Esophagus squamous epithelium (tissue), 5 donors: ENCODE measurements around the gene DENND2D. TPM values are rescaled to one million over a fixed set of nuclear protein-coding genes. Genes with fewer than 3 reads are reported as not detected.

ENCODE experiments used
- DNase-seq: peaks from one replicate; lab custom pipeline; 2025; lab: John Stamatoyannopoulos, UW
- H3K27ac ChIP-seq, 4 donors: fragments of 200-600 bp; sonication (generic); one replicate each; pipeline ENCODE4 v1.5.1; 2016 to 2019; ENCODE audit warnings: mild to moderate bottlenecking in 1 of 4
- H3K27me3 ChIP-seq, 4 donors: fragments of 200-600 bp; sonication (generic); 1 replicate in 3 of 4; 2 replicates in 1 of 4; pipeline versions ENCODE4 v1.5.1 to v1.6.0; 2017 to 2021; ENCODE audit warnings: antibody characterized with exemption in 1 of 4
- H3K36me3 ChIP-seq, 3 donors: fragments of 200-600 bp; sonication (generic); one replicate each; pipeline ENCODE4 v1.5.1; 2016 to 2019
- H3K4me1 ChIP-seq, 3 donors: fragments of 200-600 bp; sonication (generic); one replicate each; pipeline ENCODE4 v1.5.1; 2017 to 2019
- H3K4me3 ChIP-seq, 4 donors: fragments of 200-600 bp; sonication (generic); 1 replicate in 3 of 4; 2 replicates in 1 of 4; pipeline ENCODE4 v1.5.1; 2016 to 2019; ENCODE audit warnings: mild to moderate bottlenecking in 2 of 4, moderate library complexity in 1 of 4
- H3K9me3 ChIP-seq, 3 donors: fragments of 200-600 bp; sonication (generic); one replicate each; pipeline ENCODE4 v1.5.1; 2016 to 2019
- CTCF ChIP-seq, 6 experiments: fragments of 450-650 bp in 4 of 6; fragments of 200-600 bp in 2 of 6; sonication (generic) in 2 of 6; IDR thresholded peaks; one replicate each; pipeline ENCODE4 v1.5.1; 2016 to 2019; ENCODE audit warnings: antibody characterized with exemption in 6 of 6, mild to moderate bottlenecking in 4 of 6, moderate library complexity in 4 of 6
- POLR2A ChIP-seq, 4 donors: fragments of 450-650 bp; IDR thresholded peaks; one replicate each; pipeline ENCODE4 v1.6.1; 2017; ENCODE audit warnings: antibody characterized with exemption in 4 of 4, mild to moderate bottlenecking in 4 of 4, moderate library complexity in 3 of 4
- WGBS, 2 donors: methylation state at CpG; one replicate each; pipeline ENCODE4 v1.1.5; 2018; 5-methylcytosine and 5-hydroxymethylcytosine counted together
- intact Hi-C: fragments of 100-400 bp; cut with DNase I; formaldehyde crosslinking; loops from one replicate; pipeline ENCODE4 v1.15.0; 2022
- total RNA-seq, 4 donors: library from RNA; depleted of rRNA; stranded (reverse); fragments of >200 nt; gene quantifications; one replicate each; pipeline ENCODE4 v1.1.0, GENCODE V29; 2016
- donor health status: DM: yes; HTN: yes; CAD: no.

The DENND2D gene
- total RNA-seq, 4 donors from 2014 or later = 55.3 to 73.3 (median 66.5) TPM

- peaks cover 4 to 39% (median 13%) of the 10 kb centered on the region in 3 donors for H3K36me3 ChIP-seq
- peak overlapping the region in 3 of 4 donors; percentile 35 to 88 (median 58) for H3K4me3 ChIP-seq
- peak overlapping the region; percentile 93 to 99 (median 94) for H3K27ac ChIP-seq
- no peaks in the 10 kb centered on the region for H3K9me3 ChIP-seq
- H3K4me1 ChIP-seq = peaks cover 34 to 99% (median 42%) of the 10 kb centered on the region in 3 donors
- WGBS, 2 donors = 64 to 68% methylated on average over 3 of the region's 3 CpGs
- intact Hi-C loops = no loop called here
- no peak for DNase-seq
- TF ChIP-seq POLR2A (IDR thresholded peaks at IDR 0.05) (no peak), CTCF (IDR thresholded peaks at IDR 0.05) (no peak)
- H3K27me3 ChIP-seq = peaks cover 0 to 12% (median 0%) of the 10 kb centered on the region in 4 donors
Measured at GRCh38 chr1:111200802-111201161, 336 bp upstream of the DENND2D start.

GRCh38 chr1:111199329-111199728 is 1.1 kb downstream of the DENND2D start:
- peaks cover 44 to 100% (median 47%) of the 10 kb centered on the region in 3 donors for H3K4me1 ChIP-seq
- intact Hi-C loops = loop anchor here (10.0 kb wide), 1 partner anchor 55 kb away; the partner anchor contains the start of genes CEPT1 and DRAM2
- no peaks in the 10 kb centered on the region for H3K9me3 ChIP-seq
- peak overlapping the region; percentile 21 to 88 (median 46) for H3K4me3 ChIP-seq
- peaks cover 4 to 53% (median 13%) of the 10 kb centered on the region in 3 donors for H3K36me3 ChIP-seq
- H3K27me3 ChIP-seq = peaks cover 0 to 11% (median 0%) of the 10 kb centered on the region in 4 donors
- 77% methylated on average over 2 of the region's 3 CpGs; no CpG with 5 or more reads in 1 of the 2 donors for WGBS, 2 donors
- TF ChIP-seq POLR2A (IDR thresholded peaks at IDR 0.05) (no peak), CTCF (IDR thresholded peaks at IDR 0.05) (no peak)
- no peak for DNase-seq
- H3K27ac ChIP-seq = peak overlapping the region; percentile 93 to 99 (median 94)

GRCh38 chr1:111198836-111199235 is 1.6 kb downstream of the DENND2D start:
- peaks cover 49 to 100% (median 50%) of the 10 kb centered on the region in 3 donors for H3K4me1 ChIP-seq
- TF ChIP-seq POLR2A (IDR thresholded peaks at IDR 0.05) = no peak
- H3K4me3 ChIP-seq = peak overlapping the region; percentile 21 to 88 (median 46)
- peak overlapping the region; percentile 93 to 99 (median 94) for H3K27ac ChIP-seq
- H3K27me3 ChIP-seq = peaks cover 0 to 6% (median 0%) of the 10 kb centered on the region in 4 donors
- peaks cover 4 to 58% (median 13%) of the 10 kb centered on the region in 3 donors for H3K36me3 ChIP-seq
- DNase-seq = no peak
- intact Hi-C loops = loop anchor here (10.0 kb wide), 1 partner anchor 54 kb away; the partner anchor contains the start of genes CEPT1 and DRAM2
- no peaks in the 10 kb centered on the region for H3K9me3 ChIP-seq
- 80 to 93% methylated on average over 1 to 3 of the region's 5 CpGs for WGBS, 2 donors

- DNase-seq = no peak
- TF ChIP-seq POLR2A (IDR thresholded peaks at IDR 0.05) (no peak), CTCF (IDR thresholded peaks at IDR 0.05) (peak in 1 of 6 experiments; percentile 21)
- H3K4me1 ChIP-seq = peaks cover 45 to 100% (median 52%) of the 10 kb centered on the region in 3 donors
- H3K9me3 ChIP-seq = no peaks in the 10 kb centered on the region
- intact Hi-C loops = loop anchor here (10.0 kb wide), 1 partner anchor 53 kb away; the partner anchor contains the start of genes CEPT1 and DRAM2
- H3K36me3 ChIP-seq = peaks cover 4 to 60% (median 13%) of the 10 kb centered on the region in 3 donors
- no peaks in the 10 kb centered on the region for H3K27me3 ChIP-seq
- WGBS, 2 donors = 47 to 90% methylated on average over 4 to 6 of the region's 6 CpGs
- peak overlapping the region in 1 of 4 donors; percentile 96 for H3K27ac ChIP-seq
- peak overlapping the region in 3 of 4 donors; percentile 35 to 88 (median 58) for H3K4me3 ChIP-seq
Measured at GRCh38 chr1:111197598-111198284, 2.7 kb downstream of the DENND2D start.

GRCh38 chr1:111196213-111196612 is 4.2 kb downstream of the DENND2D start:
- TF ChIP-seq CTCF (IDR thresholded peaks at IDR 0.05) (no peak), POLR2A (IDR thresholded peaks at IDR 0.05) (no peak)
- Histone ChIP-seq H3K36me3 (peaks cover 4 to 74% (median 13%) of the 10 kb centered on the region in 3 donors), H3K27ac (no peak overlapping the region), H3K4me3 (no peak overlapping the region), H3K27me3 (no peaks in the 10 kb centered on the region), H3K9me3 (no peaks in the 10 kb centered on the region), H3K4me1 (peaks cover 39 to 100% (median 49%) of the 10 kb centered on the region in 3 donors)
- no peak for DNase-seq
- intact Hi-C loops = loop anchor here (10.0 kb wide), 1 partner anchor 51 kb away; the partner anchor contains the start of genes CEPT1 and DRAM2
- whole genome bisulfite sequencing, 2 donors = 89 to 90% methylated on average over 1 to 2 of the region's 2 CpGs
